ENCODE data around the gene BRINP1. TPM values are rescaled to one million over a fixed set of nuclear protein-coding genes. Genes with fewer than 3 reads are reported as not detected.

BRINP1 gene
- total and polyA plus RNA-seq, 2 of the 8 experiments (the other 6 are each of a cell fraction or from before 2014, with no cell fraction given), result 19.5 to 20.5 TPM

DNA sequence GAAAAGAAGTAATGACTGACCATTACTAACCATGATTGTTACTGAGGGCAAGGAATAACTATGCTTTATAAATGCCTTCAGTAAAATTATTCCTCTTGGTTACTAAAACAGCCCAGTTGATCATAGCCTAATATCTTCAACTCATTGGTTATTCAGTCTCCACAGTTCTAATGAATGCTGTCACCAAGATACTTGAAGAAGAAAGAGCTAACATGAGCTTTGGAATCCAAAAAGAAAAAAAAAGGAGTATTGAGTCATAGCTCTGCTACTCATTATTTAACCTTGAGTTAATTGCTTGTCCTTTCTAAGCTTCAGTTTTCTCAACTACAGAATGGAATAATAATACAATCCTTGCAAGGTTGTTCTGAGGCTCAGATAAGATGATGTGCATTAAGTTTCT lies 187.7 kb downstream of the BRINP1 start:
- Histone ChIP-seq H3K27ac (ENCODE audit: low read depth, low read length) (no peak overlapping the region), H2BK5ac (ENCODE audit: low read depth, low read length) (no peak overlapping the region), H2BK12ac (ENCODE audit: low read depth, low read length) (no peak overlapping the region), H3K56ac (replicated peaks; ENCODE audit: insufficient read length, low read depth, low read length) (no peak overlapping the region), H3K27me3 (replicated peaks in 1 of 4; ENCODE audit: control insufficient read depth in 3 of 4, extremely low read depth in 1 of 4, insufficient read depth in 3 of 4, low read length in 3 of 4) (no peaks in the 10 kb centered on the region), H4K5ac (ENCODE audit: insufficient read length, low read depth, low read length) (no peak overlapping the region), H3K9me3 (ENCODE audit: insufficient read depth in 2 of 2, low read depth in 1 of 2, low read length in 1 of 2) (no peaks in the 10 kb centered on the region), H2AK5ac (ENCODE audit: low read depth, low read length) (no peak overlapping the region), H3K4me3 (ENCODE audit: extremely low read depth in 1 of 4, insufficient read depth in 2 of 4, low read depth in 3 of 4, low read length in 4 of 4) (no peak overlapping the region), H3K9ac (replicated peaks in 1 of 4; ENCODE audit: extremely low read depth in 1 of 4, low read depth in 3 of 4, low read length in 3 of 4) (no peak overlapping the region), H2BK20ac (ENCODE audit: low read length) (no peak overlapping the region), H3K14ac (ENCODE audit: insufficient read length) (no peak overlapping the region), H3K23ac (ENCODE audit: insufficient read length) (no peak overlapping the region), H2BK120ac (replicated peaks; ENCODE audit: low read depth, low read length) (no peak overlapping the region), H3K4me1 (replicated peaks in 1 of 4; ENCODE audit: control insufficient read depth in 3 of 4, insufficient read depth in 4 of 4, low read length in 3 of 4) (peaks cover 0 to 4% (median 1%) of the 10 kb centered on the region in 4 experiments; a peak in 3 of 7 replicates), H3K18ac (ENCODE audit: extremely low read depth, low read length) (no peak overlapping the region), H4K8ac (ENCODE audit: extremely low read depth, insufficient read depth, low read length) (no peak overlapping the region), H3K79me1 (ENCODE audit: low read depth, low read length) (no peaks in the 10 kb centered on the region), H4K20me1 (replicated peaks in 1 of 2; ENCODE audit: control insufficient read depth in 1 of 2, insufficient read depth in 2 of 2, low read length in 2 of 2) (no peaks in the 10 kb centered on the region), H2AFZ (ENCODE audit: low read length) (no peak overlapping the region), H3K36me3 (ENCODE audit: control insufficient read depth in 2 of 4, insufficient read depth in 4 of 4, low read length in 3 of 4) (no peaks in the 10 kb centered on the region), H3K23me2 (ENCODE audit: low read depth, low read length) (no peaks in the 10 kb centered on the region), H2BK15ac (ENCODE audit: low read length) (no peak overlapping the region), H4K91ac (replicated peaks; ENCODE audit: insufficient read length, low read length) (no peak overlapping the region), H3K4ac (replicated peaks; ENCODE audit: insufficient read length, low read depth, low read length) (no peak overlapping the region), H3K4me2 (ENCODE audit: insufficient read depth in 1 of 2, low read depth in 2 of 2, low read length in 2 of 2) (no peak overlapping the region), H3K79me2 (ENCODE audit: control insufficient read depth in 1 of 2, insufficient read depth in 2 of 2, low read length in 2 of 2) (no peaks in the 10 kb centered on the region)
- ChIA-PET POLR2A (ENCODE audit: partially characterized antibody) (no interaction called here), CTCF (ENCODE audit: partially characterized antibody) (interaction anchor here (1.3 to 1.8 kb wide), 3 partner anchors 41 to 108 kb away, joined by 3 to 4 read pairs (median 3); no protein-coding TSS in a partner anchor)
- TF ChIP-seq HDAC2 (IDR thresholded peaks at IDR 0.05; ENCODE audit: borderline replicate concordance in 1 of 2, low read depth in 2 of 2, low read length in 2 of 2) (no peak), POLR2AphosphoS5 (IDR thresholded peaks at IDR 0.05; ENCODE audit: low read depth, low read length) (no peak)
- no peak for DNase-seq (ENCODE audit: low read depth in 1 of 2, low spot score in 2 of 2)
- no peak for FAIRE-seq
